Upper lobe of left lung (tissue), 4 donors: Measurements from ENCODE around the gene CKS2.

Experiments
- EP300 ChIP-seq, 4 donors: sonication (generic); formaldehyde crosslinking; IDR thresholded peaks; one replicate each; pipeline ENCODE4 v1.5.1; 2017; ENCODE audit warnings: antibody characterized with exemption in 4 of 4, control low read depth in 2 of 4
- POLR2A ChIP-seq, 4 donors: fragments of 450-650 bp; IDR thresholded peaks; one replicate each; pipeline ENCODE4 v1.5.1; 2016 to 2017; ENCODE audit warnings: antibody characterized with exemption in 4 of 4, mild to moderate bottlenecking in 2 of 4
- POLR2AphosphoS5 ChIP-seq, 2 donors: sonication (generic); formaldehyde crosslinking; IDR thresholded peaks; one replicate each; pipeline ENCODE4 v1.5.1; 2017; ENCODE audit warnings: antibody characterized with exemption in 2 of 2

GRCh38 chr9:89362647-89363310 lies 51.8 kb downstream of the CKS2 start:
- TF ChIP-seq POLR2A (IDR thresholded peaks at IDR 0.05) (no peak), POLR2AphosphoS5 (IDR thresholded peaks at IDR 0.05) (no peak), EP300 (IDR thresholded peaks at IDR 0.05) (no peak)
